Measurements from ENCODE around the gene ZIC2.

Gene ZIC2

GRCh38 chr13:99960663-99961311 lies 20.8 kb upstream of the ZIC2 start:
- DNase-seq, result peak; percentile 53 to 75

DNA sequence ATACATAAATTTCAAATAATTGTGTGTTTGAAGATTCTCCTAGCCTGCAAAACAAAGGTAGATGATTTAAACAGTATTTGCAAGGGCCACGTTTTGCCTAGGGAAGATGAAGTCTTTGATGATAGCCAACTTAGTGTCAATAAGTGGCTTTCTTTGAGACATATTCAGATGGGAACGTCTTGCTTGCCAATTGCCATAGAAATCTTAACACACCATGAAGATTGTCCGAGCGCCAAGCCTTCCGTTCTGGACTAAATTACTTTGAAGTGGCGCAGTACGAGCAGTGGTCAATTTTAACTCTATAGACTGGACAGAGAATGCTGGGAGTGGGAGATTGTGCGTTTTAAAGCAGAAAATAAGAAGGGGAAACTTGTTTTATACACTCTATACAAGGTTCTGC lies 19.9 kb upstream of the ZIC2 start:
- DNase-seq, result no peak

- peak in 1 of 2 experiments; percentile 44 for DNase-seq
Measured at GRCh38 chr13:99962242-99962641, 19.3 kb upstream of the ZIC2 start.

- no peak for DNase-seq
Measured at GRCh38 chr13:99963816-99964339, 17.7 kb upstream of the ZIC2 start.

DNA sequence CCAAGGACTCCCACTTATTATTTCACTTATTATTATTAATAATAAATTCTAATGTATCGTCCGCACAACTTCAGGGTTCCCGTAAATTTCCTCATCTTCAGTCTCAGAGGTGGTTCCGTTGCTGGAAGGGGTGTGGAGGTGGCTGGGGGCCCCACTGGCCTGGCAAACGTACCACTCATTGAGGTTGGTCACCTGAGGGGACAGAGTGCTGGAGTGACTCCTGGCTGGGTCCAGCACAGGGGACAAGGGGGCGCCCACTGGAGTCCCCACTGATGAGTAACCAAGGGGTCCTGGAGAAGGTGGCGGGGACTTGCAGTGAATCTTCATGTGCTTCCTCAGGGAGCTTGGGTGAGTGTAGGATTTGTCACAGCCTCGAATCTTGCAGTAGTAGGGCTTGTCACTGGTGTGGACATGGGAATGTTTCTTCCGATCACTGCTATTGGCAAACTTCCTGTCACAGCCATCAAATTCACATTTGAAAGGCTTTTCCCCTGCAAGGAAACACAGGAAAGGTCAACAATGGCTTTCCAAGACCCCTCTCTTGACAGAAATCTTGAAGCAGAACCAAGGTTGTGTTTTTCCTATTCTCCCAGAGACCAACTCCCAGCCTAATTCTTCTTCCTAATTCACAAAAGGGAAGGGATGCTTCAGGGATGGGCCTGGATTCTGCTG lies 16.1 kb upstream of the ZIC2 start:
- no peak for DNase-seq

DNA sequence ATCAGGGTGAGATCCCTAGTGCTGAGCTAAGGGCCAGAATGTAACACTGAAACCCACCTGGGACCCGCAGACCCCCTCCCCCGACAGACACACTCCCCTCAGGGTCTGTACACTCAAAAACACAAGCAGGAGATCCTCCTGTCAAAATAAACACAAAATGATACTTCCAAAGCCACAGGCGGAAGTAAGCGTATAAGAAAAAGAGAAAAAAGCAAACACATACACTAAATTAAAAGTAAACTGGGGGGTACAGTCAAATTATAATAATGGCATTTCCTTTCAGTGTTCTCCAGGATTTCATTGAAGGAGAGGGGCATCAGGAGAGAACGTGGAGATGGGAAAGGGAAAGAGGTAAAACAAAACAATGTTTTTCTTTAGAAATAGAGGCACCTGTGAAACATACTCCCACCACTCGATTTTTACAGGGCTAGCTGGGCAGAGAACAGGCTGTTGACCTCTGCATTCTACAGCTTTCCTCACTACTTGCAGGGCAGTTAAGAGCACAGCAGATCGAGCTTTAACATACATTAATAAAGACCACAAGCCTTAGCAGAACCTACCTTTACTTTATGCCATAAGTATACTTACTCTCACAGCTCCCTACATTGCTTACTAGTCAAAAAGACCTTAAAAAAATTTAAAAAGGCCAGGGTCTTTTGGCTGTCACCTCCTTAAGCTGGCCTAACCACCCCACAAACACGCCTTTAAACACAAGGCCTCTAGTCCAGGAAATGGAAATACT lies 15.3 kb upstream of the ZIC2 start:
- no peak for DNase-seq

- DNase-seq, result no peak
Measured at GRCh38 chr13:99967498-99967868, 14.1 kb upstream of the ZIC2 start.

DNA sequence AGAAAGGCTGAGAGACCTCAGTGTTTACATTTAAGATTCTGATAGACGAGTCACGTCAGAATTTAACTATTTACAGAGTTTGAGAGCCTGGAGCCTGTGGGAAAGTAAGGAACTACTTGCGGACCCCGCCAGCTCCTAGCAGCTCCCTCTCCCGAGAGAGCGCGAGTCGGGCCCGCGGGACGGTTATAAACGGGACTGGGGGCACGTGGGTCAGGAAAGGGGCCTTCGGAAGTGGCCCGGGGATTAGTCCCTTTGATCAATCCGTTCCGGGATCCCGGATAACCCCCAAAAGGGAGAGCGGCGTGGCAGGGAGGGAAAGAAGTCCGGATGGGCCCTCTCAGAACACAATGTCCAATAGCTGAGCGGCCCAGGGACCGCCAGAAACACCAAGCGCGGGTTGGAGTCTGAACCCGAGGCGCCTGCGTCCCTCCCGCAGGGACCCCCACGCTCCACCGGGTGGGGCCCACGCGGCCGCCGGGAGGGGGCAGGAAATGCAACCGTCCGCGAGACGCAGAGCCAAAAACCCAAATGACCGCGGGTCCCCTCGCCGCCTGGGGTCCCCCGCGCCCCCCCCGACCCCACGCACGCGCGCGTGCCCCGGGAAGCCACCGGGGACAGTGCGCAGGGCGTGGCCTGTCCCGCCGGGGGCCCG lies 13.6 kb upstream of the ZIC2 start:
- no peak for DNase-seq

DNA sequence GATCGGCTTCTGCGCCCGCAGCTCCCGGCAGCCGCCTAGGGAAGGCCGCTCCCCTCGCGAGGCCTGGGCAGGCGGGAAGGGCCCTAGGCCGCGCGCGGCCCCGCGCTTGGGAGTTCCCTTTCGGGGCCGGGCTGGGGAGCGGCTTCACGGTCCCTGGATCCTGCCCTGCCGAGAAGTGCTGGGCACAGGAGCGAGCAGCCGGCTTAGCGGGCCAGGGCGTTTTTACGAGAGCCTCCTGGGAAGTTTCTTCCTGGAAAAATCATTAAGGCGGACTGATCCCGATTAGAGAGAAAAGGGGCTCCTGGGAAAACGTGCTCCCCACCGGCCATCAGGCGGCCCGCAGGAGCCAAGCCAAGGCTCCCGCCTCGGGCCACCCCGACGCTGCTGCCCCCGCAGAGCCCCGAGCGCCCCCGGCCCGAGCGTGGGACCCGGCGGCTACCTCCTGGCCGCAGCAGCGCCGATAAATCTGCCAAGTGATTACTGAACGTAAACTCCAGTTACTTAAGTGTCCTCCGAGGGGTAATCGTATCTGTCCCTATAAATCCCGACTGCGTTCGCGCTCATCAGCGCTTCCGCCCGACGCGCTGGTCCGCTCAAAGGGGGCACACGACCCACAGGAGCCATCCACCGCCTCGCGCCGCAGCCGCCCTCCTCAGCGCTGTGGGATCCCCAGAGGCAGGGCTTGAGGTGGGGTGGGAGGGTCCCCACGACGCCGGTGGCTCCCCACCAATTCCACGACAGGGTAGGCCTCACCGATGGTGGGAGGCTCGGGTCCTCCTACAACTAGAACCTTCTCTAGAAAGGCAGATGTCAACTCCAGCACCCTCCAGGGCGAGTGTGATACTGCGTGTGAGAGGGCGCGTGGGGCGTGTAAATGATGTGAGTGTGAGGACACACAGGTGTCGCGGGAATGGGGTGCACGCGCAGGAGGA lies 12.8 kb upstream of the ZIC2 start:
- DNase-seq, result no peak

- DNase-seq, result no peak
Measured at GRCh38 chr13:99969453-99969918, 12.1 kb upstream of the ZIC2 start.

- peak in 1 of 2 experiments; percentile 83 for DNase-seq
Measured at GRCh38 chr13:99969919-99970650, 11.5 kb upstream of the ZIC2 start.

- DNase-seq, result peak in 1 of 2 experiments; percentile 38
Measured at GRCh38 chr13:99970651-99971575, 10.7 kb upstream of the ZIC2 start.

GRCh38 chr13:99971576-99972189 lies 9.9 kb upstream of the ZIC2 start, which contains the start of gene ZIC5:
Gene ZIC5, minus strand, starts transcription at chr13:99971767. Its CDS starts 164 bp downstream, at chr13:99971603.
- no peak for DNase-seq

- DNase-seq, result no peak
Measured at GRCh38 chr13:99972190-99972731, 9.3 kb upstream of the ZIC2 start.

- no peak for DNase-seq
Measured at GRCh38 chr13:99973163-99973807, 8.3 kb upstream of the ZIC2 start.

DNA sequence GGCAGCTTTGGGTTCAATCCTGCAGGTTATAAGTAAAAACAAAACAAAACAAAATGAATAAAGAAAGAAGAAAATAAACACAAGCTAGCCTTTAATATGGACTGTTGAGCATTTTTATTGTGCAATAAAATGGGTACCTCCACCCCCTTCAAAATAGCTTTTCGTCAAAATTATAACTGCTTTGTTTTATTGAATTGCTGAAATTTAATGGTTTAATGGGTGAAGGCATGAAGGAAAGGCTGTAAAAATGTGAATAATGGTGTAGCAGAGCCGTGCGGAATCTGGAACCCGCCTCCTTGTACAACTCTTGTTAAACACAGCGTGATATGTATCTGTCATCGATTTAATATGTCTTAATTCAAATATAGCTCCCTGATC lies 7.8 kb upstream of the ZIC2 start:
- DNase-seq, result no peak

DNA sequence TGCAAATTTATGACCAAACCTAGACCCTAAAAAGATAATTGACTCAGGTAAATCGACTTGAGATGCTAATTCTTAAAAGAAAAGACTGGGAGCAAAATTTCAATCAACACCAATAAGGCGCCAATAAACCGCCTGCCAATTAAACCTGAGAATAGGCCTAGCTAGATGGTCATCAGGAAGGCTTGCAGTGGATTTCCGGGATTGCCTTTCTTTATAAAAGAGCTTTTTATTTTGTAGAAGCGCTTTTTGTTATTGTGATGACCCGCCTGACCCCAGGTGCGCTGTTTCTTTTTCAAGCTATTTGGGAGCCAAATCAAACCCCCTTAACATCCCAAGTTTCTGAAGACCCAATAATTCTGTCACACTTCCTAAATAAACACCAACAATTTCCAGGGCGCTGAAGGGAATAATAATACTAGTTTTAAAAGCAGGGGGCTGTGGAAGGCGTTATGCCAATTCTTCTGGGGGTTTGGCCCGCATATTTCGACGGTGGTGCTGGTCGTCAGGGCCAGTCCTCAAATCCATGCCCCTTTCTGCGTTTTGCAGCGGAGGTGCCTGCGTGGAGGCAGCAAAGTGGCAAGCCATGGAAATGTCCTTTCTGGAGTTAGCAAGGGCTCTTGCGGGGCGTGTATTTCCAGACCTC lies 7.2 kb upstream of the ZIC2 start:
- DNase-seq, result no peak

DNA sequence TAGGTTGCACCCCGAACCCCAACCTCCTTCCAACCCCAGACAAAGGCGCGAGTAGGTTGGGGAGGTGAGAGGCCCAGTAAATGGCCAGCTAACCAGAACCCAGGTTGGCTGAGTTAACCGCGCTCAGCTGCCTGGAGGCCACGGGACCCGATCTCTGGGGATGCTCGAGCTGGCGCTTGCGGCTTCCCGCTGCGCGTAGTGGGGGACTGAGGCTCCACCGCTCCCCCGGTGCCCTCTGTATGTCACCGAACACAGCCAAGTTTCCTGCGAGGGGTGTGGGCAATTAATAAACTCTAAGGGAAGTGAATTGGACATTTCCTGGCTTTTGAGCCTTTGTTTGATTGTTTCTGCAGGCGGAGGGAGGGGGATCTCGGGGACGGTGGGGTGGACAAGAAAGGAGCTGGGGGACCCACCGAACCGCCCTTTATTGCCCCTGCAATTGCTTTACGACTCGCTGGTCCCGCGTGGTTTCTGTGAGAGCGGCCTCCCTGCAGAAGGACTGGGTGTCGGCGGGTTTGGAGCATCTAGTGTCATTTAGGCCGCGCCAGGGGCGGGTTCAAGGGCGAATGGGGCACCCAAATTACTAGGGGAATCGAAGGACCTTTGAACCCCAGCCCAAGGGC lies 6.5 kb upstream of the ZIC2 start:
- DNase-seq, result no peak

All from NCI-H187 (cell line).